BJ (cell line): ENCODE measurements around the gene ANKRD44. TPM values are rescaled to one million over a fixed set of nuclear protein-coding genes. Genes with fewer than 3 reads are reported as not detected.

ENCODE experiments used
- CTCF ChIA-PET: fragments of 350-600 bp; formaldehyde crosslinking; extraction: SDS; loops from one replicate; lab custom pipeline; 2021; ENCODE audit warnings: antibody characterized with exemption, inconsistent platforms; lab: Yijun Ruan, JAX
- POLR2A ChIA-PET: fragments of 300-600 bp; sonication (Branson Sonifier 250); formaldehyde crosslinking; extraction: SDS; loops from one replicate; lab custom pipeline; 2021; ENCODE audit warnings: antibody characterized with exemption; lab: Charles Lee
- DNase-seq: peaks from one replicate; pipeline ENCODE4 v3.0.0-alpha.2; 2011; ENCODE audit warnings: low read depth
- H3K27me3 ChIP-seq: 2 replicates; pipeline ENCODE4 v1.6.0; 2011; ENCODE audit warnings: low read length; ENCODE audit not compliant: control insufficient read depth, insufficient read depth
- H3K36me3 ChIP-seq: 2 replicates; pipeline ENCODE4 v1.5.1; 2011; ENCODE audit warnings: low read length; ENCODE audit not compliant: control insufficient read depth, insufficient read depth
- H3K4me3 ChIP-seq: 2 replicates; pipeline ENCODE4 v1.5.1; 2011; ENCODE audit warnings: low read depth, mild to moderate bottlenecking, control low read depth, low read length
- polyA plus RNA-seq: library from polyadenylated mRNA; depleted of rRNA; stranded (reverse); fragments of >200 nt; gene quantifications from 2 replicates; pipeline ENCODE4 v1.2.3, GENCODE V29; 2011
- TF ChIP-seq, protein P1 (sequence below): IDR thresholded peaks from 2 replicates; pipeline ENCODE4 v1.5.1; 2011; ENCODE audit warnings: low read depth, mild to moderate bottlenecking, control low read depth, inconsistent platforms, low read length, moderate library complexity; ENCODE audit not compliant: insufficient read depth

Gene ANKRD44
- polyA plus RNA-seq, 1 experiment, result 12.4 TPM

DNA sequence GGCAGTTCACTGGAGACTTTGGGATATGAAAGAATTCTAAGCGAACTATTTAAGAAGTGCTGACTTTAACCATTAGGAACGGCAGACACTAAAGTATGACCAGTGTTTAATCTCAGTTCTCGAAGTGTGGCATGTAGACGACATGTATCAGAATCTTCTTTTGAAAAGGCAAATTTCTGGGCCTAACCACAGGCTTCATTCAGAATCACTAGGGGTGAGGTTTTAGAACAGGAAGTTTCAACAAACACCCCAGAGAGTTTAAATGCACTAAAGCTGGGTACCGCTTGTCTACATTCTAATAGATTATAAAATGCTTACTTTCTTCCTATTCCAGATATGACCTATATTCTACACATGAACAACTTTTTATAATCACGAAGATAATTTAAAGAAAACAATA, 180.3 kb downstream of the ANKRD44 start:
- no peak for DNase-seq
- ChIA-PET CTCF (no interaction called here), POLR2A (no interaction called here)
- no peaks in the 10 kb centered on the region for H3K27me3 ChIP-seq
- H3K36me3 ChIP-seq, result no peaks in the 10 kb centered on the region
- H3K4me3 ChIP-seq, result no peak overlapping the region
- TF ChIP-seq, protein P1, sequence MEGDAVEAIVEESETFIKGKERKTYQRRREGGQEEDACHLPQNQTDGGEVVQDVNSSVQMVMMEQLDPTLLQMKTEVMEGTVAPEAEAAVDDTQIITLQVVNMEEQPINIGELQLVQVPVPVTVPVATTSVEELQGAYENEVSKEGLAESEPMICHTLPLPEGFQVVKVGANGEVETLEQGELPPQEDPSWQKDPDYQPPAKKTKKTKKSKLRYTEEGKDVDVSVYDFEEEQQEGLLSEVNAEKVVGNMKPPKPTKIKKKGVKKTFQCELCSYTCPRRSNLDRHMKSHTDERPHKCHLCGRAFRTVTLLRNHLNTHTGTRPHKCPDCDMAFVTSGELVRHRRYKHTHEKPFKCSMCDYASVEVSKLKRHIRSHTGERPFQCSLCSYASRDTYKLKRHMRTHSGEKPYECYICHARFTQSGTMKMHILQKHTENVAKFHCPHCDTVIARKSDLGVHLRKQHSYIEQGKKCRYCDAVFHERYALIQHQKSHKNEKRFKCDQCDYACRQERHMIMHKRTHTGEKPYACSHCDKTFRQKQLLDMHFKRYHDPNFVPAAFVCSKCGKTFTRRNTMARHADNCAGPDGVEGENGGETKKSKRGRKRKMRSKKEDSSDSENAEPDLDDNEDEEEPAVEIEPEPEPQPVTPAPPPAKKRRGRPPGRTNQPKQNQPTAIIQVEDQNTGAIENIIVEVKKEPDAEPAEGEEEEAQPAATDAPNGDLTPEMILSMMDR, result no peak

DNA sequence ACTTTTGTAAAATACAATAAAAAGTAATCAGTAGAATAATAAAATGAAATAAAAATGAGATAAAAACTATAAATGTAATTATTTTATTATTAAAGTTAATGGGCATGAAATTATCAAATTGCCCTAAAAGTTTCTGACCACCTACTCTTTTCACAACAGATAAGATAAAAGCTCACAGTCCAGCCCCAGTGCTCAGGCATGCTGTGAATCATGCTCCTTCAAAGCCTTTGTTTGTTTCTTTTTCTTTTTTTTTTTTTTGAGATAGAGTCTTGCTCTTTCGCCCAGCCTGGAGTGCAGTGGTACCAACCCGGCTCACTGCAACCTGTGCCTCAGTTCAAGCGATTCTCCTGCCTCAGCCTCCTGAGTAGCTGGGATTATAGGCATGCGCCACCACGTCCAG, 181.7 kb downstream of the ANKRD44 start:
- H3K4me3 ChIP-seq, result no peak overlapping the region
- ChIA-PET CTCF (no interaction called here), POLR2A (no interaction called here)
- H3K27me3 ChIP-seq, result no peaks in the 10 kb centered on the region
- no peaks in the 10 kb centered on the region for H3K36me3 ChIP-seq
- TF ChIP-seq, protein P1, result no peak
- DNase-seq, result no peak

DNA sequence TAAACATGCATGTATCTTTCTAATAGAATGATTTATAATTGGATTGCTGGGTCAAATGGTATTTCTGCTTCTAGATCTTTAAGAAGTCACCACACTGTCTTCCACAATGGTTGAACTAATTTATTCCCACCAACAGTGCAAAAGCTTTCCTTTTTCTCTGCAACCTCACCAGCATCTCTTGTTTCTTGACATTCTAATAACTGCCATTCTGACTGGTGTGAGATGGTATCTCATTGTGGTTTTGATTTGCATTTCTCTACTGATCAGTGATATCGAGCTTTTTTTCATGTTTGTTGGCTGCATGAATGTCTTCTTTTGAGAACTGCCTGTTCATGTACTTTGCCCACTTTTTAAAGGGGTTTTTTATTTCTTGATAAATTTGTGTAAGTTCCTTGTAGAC, 182.5 kb downstream of the ANKRD44 start:
- ChIA-PET CTCF (interaction anchor here (1.5 to 3.2 kb wide), 2 partner anchors 15 to 63 kb away, joined by 5 to 23 read pairs; no protein-coding TSS in a partner anchor), POLR2A (no interaction called here)
- TF ChIP-seq, protein P1, result no peak
- no peak overlapping the region for H3K4me3 ChIP-seq
- H3K27me3 ChIP-seq, result no peaks in the 10 kb centered on the region
- no peaks in the 10 kb centered on the region for H3K36me3 ChIP-seq
- DNase-seq, result no peak

DNA sequence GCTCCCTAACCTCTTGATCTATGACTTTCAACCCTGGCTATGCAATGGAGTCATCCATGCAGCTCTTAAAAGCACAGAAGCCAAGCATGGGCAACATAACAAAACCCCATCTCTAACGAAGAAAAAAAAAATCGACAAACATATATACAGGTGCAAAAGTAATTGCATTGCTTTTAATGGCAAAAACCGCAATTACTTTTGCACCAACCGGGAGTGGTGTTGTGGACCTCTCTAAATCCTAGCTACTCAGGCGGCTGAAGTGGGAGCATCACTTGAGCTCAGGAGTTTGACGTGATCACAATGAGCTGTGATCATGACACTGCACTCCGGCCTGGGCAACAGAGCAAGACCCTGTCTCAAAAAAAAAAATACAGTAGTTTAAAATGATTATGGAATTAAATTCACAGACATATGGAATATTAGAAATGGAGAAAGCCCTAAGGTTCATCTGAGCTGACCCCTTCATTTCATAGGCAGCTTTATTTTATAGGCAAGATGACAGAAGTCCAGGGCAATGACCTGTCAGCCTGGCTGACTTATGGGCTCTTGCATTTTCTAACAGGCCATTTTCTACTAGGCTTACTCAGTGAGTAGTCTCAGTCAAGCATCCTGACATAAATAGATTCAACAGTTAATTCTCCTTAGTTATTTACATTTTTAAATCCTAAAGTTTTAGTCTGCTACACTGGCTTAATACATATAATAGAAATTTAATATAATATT, 183.8 kb downstream of the ANKRD44 start:
- ChIA-PET POLR2A (no interaction called here), CTCF (interaction anchor here (0.6 to 3.2 kb wide), 9 partner anchors 8 to 65 kb away, joined by 3 to 23 read pairs (median 5); no protein-coding TSS in a partner anchor)

More for the DNA sequence above, 183.8 kb downstream of the ANKRD44 start:
- no peaks in the 10 kb centered on the region for H3K27me3 ChIP-seq
- TF ChIP-seq, protein P1, result no peak
- no peak for DNase-seq
- H3K4me3 ChIP-seq, result no peak overlapping the region
- H3K36me3 ChIP-seq, result no peaks in the 10 kb centered on the region
